HFF-Myc (cell line): Measurements from ENCODE around the gene COQ10A.

Experiments
- DNase-seq: peaks from one replicate; pipeline ENCODE4 v3.0.0-alpha.2; 2011; ENCODE audit warnings: low read depth; ENCODE audit errors: extremely low read depth
- H3K4me3 ChIP-seq: replicated peaks from 2 replicates; pipeline ENCODE4 v1.5.1; 2011; ENCODE audit warnings: low read depth, mild to moderate bottlenecking, control low read depth, low read length
- TF ChIP-seq, protein P1 (sequence below): IDR thresholded peaks from 2 replicates; pipeline ENCODE4 v1.5.1; 2012; ENCODE audit warnings: mild to moderate bottlenecking, low read depth, low read length, control low read depth; ENCODE audit errors: missing control alignments

Gene COQ10A

DNA sequence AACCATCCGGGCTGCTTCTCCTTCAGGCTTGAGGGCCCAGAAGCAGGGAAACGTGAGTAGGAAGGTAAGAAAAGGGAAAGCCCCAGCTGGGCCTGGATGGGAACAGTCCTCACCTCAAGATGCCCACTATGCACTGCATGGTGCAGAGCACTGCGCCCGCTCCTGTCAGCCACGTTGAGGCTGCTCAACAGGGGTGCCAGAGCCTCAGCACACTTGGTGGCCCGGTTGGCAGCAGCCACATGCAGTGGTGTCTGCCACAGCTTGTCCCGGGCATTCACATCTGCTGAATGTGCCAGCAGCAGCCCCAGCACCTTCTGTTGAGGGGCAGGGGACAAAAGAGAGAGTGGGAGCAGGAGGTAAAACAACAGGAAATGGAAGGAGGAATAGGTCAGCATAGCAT, 11.1 kb upstream of the COQ10A start:
- TF ChIP-seq, protein P1, sequence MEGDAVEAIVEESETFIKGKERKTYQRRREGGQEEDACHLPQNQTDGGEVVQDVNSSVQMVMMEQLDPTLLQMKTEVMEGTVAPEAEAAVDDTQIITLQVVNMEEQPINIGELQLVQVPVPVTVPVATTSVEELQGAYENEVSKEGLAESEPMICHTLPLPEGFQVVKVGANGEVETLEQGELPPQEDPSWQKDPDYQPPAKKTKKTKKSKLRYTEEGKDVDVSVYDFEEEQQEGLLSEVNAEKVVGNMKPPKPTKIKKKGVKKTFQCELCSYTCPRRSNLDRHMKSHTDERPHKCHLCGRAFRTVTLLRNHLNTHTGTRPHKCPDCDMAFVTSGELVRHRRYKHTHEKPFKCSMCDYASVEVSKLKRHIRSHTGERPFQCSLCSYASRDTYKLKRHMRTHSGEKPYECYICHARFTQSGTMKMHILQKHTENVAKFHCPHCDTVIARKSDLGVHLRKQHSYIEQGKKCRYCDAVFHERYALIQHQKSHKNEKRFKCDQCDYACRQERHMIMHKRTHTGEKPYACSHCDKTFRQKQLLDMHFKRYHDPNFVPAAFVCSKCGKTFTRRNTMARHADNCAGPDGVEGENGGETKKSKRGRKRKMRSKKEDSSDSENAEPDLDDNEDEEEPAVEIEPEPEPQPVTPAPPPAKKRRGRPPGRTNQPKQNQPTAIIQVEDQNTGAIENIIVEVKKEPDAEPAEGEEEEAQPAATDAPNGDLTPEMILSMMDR = no peak

DNA sequence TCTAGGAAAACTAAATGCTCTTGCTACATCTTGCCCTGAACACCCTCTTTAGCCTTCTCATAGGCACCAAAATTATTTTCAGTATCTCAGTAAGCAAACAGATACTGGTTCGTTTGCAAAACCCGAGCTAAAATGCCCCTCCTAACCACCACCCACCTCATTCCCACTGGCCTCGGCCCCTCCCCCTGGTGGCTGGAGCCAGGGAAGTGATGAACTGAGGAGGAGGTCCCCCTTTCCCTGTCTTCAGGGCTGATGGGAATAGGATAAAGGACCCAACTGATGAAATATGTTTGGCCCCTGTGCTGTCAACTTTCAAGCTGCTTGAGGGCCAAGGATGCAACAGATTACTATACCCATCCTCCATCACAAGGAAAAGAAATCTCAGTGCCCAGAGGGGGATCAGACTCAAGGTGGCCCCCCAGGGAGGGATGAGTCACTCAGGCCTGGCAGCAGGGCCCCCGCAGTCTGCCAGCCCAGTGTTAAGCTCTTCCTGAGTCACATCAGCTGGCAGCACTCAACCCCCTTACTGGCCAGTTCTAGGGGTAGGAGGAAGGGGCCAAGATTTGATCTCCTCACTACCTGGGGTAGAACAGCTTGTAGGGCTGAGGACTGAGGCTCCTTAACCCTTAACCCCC, 10.3 kb upstream of the COQ10A start:
- DNase-seq = no peak
- H3K4me3 ChIP-seq = peak overlapping the region; percentile 62
- TF ChIP-seq, protein P1 = peak; percentile 15

More for the DNA sequence above, 11.1 kb upstream of the COQ10A start:
- no peak overlapping the region for H3K4me3 ChIP-seq
- DNase-seq = no peak

DNA sequence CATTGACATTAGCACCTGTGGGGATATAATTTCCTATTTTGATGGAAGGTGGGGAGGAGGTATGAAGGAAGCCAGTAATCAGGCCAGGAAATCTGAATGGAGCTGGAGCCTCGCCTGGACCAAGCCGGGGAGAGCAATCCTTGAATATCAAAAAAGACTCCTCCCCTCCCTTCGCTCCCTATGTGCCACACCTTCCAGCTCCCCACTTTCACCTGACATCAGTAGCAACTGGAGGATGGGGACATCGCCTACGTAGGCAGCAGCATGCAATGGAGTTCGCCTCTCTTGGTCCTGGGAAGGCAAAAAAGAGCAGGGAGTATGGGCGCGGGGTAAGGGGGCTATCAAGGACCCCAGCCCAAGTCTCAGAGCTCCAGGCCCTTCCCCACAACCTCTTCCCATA, 9.7 kb upstream of the COQ10A start:
- H3K4me3 ChIP-seq = peak overlapping the region; percentile 62

DNA sequence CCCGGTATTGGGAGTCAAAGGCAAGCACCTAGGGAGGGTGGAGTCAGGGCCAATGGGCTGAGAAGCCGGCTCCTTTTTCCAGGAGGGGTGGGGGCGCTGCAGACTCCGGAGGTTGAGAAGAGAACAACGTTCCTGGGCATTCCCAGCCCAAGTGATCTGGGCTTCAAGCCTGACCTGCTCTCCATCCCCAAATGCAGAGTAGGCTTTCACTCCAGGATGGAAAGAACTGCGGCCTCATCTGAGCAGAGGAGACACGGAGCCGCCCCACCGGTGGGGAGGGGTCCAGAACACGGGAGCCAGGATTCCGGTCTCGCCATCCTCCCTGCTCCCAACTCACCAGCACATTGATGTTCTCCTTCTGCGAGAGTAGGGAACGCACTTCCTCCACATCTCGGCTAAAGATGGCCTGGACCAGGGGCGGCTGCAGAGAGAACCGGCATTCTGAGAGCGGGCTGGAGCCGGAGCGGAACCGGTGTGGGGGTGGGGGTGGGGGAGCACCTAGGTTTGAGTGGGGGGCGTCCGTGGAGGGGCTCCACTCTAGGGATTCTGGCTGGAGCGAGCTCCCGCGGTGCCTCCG, 9.2 kb upstream of the COQ10A start:
- TF ChIP-seq, protein P1 = no peak
- no peak for DNase-seq

More for the DNA sequence above, 9.7 kb upstream of the COQ10A start:
- TF ChIP-seq, protein P1 = no peak
- no peak for DNase-seq

DNA sequence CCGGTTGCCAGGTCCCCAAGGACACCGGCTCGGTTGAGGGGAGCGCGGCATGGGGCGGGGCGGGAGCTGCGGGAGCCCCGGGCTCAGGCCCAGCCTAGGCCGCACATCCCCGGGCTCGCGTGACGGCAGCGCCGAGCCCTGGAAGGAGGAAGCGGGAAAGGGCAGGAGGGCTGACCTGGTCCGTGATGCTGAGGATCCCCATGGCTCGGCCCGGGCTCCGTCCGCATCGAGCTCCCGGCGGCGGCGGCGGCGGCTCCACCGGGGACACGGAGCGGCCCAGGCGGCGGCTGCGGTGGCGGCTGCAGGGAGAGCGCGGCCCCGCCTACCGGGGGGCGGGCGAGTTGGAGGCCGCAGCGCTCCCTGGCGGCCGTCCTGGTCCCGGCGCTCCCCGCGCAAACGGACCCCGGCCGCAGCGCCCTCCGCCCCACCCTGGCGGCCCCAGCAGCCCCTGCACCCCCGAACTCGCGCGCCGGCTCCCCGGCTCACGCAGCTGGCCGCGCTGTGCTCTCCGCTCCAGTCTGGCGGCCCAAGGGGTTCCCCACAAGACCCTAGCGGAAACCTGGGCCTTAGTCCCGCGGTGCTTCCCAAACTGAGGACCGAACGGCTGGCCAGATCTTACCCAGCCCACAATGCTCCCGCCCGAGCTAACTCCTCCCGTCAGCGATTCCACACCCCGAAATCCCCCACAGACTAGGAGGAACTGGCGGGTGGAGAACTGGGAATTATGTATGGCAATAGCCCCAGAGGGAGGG, 8.5 kb upstream of the COQ10A start, which contains the start of gene ANKRD52:
Gene ANKRD52 (minus strand): TSS at position 317 of the 752 bp plus-strand sequence. CDS start 115 bp downstream, at position 202.
- TF ChIP-seq, protein P1 = peak; percentile 12
- peak; percentile 37 for DNase-seq
- H3K4me3 ChIP-seq = peak within 1 kb of the TSS; percentile 62

More for the DNA sequence above, 9.2 kb upstream of the COQ10A start:
- peak overlapping the region; percentile 62 for H3K4me3 ChIP-seq

DNA sequence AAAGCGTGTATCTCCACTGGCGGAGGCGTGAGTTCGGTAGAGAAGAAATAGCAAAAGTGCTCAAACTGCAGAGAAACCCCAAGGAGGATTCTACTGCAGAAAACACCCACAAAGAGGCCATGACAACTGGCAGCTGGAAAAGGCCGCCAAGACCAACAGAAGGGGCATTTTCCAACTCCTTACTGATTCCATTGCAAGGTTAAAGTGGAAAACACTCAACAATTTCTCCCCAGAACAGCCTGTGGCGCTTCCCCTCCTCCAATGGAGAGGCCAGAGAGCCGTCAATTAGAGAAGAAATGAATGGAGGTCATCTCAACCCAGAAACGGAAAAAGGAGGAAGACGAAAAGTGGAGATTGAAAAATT, 7.9 kb upstream of the COQ10A start:
- TF ChIP-seq, protein P1 = no peak
- peak overlapping the region; percentile 62 for H3K4me3 ChIP-seq
- DNase-seq = no peak
